AG20443 (cell line): ENCODE measurements around the gene CALD1.
A peak's percentile ranks its signal among the peaks of the same experiment; 100 is the strongest.

Experiments
- DNase-seq: peaks from one replicate; pipeline ENCODE4 v3.0.0; 2012; ENCODE audit warnings: low spot score, mixed read lengths

The CALD1 gene

DNA sequence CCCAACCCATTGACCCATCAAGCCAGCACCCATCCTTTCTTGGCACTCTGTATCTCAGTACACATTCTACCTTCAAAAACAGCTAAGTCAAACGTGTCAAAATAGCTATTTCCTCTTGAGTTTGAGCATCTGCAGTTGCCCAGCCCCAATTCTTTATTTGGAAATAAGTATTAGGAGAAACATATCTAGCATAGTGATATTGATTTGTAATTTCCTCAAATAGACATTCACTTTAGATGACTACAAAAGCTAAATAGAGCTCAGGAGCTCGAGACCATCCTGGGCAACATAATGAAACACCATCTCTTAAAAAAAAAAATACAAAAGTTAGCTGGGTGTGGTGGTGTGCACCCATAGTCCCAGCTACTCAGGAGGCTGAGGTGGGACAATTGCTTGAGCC, 147.6 kb downstream of the CALD1 start:
- DNase-seq: no peak

DNA sequence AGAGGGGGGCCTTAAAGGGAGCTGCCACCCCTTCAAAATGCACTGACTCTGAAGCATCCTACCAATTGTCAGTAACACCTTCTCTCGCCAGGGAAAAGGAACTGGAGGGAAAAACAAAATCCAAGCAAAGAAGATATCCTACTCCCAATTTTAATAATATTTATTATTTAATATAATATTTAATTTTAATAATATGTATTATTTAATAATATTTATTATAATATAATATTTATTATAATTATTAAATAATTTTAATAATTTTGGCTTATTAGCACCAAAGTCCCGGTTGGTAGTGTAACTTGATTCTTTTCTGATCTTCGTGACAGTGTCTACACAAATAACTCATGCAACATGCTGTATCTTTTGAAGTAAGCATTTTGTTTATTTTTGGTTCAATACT, 148.3 kb downstream of the CALD1 start:
- no peak for DNase-seq

DNA sequence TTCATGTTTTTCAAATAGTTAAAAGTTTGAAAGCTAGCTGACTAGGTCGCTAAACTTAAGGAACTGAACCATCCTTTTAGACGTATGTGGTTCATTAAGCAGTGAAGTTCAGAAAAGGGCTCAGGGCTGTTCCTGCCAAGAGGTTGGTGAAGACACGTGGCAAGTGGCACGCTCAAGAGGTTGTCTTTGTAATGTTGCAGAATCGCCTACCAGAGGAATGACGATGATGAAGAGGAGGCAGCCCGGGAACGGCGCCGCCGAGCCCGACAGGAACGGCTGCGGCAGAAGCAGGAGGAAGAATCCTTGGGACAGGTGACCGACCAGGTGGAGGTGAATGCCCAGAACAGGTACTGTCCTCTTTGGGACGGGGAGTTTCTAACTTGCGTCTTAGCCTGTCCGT, 149.1 kb downstream of the CALD1 start:
- no peak for DNase-seq

DNA sequence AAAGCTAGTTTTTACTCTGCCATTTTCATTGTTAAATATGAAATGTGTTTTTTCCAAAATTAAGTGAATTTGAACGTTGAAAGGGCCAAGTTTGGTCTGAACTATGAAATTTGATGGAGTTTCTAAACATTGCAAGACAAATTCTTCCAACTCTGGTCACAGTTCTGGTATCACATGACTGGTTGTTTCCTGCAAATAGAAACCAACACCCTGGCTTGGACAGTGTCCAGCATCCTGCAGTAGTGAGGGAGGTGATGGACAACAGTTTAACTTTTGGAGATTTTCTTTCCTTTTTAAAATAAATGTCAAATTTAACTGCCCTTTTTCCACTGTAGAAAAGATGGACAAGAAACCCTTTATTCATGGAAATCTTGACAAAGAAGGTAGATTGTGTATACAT, 152.1 kb downstream of the CALD1 start:
- peak; percentile 27 for DNase-seq

DNA sequence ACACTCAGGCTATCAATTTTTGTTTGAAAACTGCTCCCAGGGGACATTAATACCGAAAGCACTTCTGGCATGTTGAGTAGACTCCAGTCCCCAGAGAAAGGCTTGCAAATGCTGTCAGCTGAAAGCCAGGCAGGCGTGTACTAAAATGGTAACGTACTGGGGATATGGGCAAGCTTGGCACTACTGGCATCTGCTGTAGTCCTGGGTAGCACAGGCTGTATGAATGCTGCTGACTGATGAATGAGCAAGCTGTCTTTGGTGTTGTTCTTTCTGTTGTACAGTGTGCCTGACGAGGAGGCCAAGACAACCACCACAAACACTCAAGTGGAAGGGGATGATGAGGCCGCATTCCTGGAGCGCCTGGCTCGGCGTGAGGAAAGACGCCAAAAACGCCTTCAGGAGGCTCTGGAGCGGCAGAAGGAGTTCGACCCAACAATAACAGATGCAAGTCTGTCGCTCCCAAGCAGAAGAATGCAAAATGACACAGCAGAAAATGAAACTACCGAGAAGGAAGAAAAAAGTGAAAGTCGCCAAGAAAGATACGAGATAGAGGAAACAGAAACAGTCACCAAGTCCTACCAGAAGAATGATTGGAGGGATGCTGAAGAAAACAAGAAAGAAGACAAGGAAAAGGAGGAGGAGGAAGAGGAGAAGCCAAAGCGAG, 153.4 kb downstream of the CALD1 start:
- no peak for DNase-seq

DNA sequence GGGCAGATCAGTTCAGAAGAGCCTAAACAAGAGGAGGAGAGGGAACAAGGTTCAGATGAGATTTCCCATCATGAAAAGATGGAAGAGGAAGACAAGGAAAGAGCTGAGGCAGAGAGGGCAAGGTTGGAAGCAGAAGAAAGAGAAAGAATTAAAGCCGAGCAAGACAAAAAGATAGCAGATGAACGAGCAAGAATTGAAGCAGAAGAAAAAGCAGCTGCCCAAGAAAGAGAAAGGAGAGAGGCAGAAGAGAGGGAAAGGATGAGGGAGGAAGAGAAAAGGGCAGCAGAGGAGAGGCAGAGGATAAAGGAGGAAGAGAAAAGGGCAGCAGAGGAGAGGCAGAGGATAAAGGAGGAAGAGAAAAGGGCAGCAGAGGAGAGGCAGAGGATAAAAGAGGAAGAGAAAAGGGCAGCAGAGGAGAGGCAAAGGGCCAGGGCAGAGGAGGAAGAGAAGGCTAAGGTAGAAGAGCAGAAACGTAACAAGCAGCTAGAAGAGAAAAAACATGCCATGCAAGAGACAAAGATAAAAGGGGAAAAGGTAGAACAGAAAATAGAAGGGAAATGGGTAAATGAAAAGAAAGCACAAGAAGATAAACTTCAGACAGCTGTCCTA, 154.1 kb downstream of the CALD1 start:
- DNase-seq: no peak

DNA sequence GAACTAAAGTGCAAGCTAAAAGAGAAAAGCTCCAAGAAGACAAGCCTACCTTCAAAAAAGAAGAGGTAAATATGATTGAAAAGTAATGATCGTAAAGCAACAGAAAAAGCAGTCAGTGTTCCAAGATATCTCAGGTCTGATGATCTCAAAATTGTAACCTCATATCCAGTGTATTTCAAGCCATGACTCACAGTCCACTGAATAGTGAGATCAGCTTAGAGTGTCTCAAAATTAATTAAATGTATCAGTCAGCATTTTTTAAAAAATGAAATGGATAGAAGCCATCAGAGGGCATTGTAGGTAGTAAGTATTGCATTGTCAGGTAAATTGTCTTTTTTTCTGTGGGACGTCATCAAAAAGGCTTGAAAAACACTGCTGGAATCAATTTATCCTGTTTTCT, 156.3 kb downstream of the CALD1 start:
- peak; percentile 46 for DNase-seq

DNA sequence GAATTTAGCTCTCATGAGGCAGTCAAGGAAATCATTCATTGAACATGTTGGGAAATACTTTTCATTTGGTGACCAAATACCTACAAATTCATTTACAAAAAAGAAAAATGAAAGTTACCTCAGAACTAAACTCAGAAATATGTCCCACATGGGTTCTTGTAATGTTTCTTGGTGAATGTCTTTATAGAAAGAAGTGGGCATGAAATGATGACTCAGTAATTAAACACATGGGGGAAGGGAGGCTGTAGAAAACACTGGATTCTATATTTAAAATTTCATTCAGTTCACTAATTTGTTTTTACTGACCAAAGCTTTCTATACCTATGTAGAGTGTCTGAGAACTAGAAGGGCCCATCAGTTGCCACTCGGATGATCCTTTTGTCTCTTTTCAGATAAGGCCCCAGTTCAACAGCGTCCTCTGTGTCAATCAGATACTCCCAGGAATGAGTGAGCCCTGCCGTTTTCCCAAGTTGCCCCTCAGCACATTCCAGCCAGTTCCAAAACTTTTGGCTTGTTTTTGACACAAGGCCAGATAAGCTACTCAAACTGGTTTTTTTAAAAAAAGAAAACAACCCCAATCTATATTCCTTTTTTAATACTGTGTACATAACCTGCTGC, 157.6 kb downstream of the CALD1 start:
- no peak for DNase-seq

DNA sequence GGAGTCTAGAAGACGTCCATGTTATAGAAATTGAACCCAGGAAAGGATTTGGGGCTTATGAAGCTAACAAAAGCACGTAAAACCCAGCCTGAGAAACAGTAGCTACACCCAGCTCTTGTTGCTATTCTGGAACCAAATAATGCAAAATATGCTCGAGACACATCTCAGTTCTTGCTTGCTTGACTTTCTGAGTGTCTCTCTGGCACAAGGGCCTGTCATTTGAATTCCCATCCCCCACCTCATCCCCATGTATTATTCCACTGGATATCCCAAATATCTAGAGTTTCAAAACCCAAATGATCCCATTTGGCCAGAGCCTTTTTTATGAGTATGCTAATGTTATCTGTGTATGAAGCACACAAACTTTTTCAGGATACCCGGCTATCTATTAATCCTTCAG, 158.7 kb downstream of the CALD1 start:
- DNase-seq: no peak

DNA sequence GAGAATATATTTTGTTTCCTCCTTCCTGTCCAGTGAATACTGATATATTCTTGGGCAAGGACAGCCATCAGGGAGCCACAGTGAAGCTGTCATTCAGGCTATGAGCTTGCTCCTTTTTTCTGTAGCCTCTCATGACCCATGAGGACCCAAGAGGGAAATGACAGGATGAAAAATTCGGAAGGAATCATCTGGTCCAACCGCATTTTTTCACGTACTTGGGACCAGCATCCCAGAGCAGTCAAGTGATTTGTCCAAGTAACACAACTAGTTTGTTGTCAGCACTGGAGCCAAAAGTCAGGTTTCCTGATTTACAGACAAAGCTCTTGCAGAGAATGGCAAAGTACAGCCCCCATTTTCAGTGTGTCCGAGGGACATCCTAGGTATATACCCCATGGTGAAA, 159.7 kb downstream of the CALD1 start:
- no peak for DNase-seq

DNA sequence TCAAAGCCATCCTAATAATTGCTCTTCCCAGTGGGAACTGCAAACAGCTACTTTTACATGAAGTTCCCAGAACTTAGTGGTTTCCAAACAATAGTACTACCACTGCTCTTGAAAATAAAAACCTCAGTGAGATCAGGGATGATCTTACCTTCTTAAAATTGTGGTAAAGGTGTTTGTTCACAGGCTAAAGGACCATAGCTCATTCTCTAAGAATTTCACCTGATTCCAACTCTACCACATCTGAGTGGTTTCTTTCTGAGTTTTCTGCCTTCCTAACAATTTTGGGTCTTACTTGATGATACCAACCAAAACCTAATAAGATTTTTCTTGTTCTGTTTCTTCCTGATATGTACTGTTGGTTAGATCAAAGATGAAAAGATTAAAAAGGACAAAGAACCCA, 161.3 kb downstream of the CALD1 start:
- no peak for DNase-seq

DNA sequence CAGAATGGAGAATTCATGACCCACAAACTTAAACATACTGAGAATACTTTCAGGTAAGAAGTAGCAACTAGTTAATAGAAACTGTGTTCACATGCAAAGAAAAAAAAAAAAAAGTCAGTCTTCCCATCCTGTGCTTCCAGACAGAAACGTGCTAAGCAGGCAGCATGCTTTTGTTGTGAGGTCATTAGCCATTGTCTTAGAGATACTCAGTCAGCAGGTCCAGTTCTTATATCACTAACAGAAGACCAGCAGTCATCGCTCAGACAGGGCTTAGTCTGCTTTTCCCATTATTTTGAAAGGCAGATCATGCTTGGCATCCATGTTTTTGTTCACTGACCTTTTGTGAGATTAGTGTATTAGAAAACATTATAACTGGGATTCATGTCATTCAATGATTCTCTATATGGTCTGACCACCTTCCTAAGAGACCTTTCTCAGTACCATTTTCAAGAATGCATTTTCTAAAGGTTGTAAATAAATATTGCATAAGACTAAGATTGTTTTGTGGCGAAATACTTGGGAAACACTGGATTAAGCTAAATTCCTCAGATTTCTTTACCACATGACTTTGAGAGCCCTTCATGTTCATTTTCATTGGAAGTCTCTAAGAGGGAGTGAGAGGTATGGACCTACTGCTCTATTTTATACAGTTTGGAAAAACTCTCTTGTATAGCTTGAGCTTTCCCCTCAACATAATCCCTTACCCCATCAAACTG, 161.9 kb downstream of the CALD1 start:
- peak; percentile 82 for DNase-seq

DNA sequence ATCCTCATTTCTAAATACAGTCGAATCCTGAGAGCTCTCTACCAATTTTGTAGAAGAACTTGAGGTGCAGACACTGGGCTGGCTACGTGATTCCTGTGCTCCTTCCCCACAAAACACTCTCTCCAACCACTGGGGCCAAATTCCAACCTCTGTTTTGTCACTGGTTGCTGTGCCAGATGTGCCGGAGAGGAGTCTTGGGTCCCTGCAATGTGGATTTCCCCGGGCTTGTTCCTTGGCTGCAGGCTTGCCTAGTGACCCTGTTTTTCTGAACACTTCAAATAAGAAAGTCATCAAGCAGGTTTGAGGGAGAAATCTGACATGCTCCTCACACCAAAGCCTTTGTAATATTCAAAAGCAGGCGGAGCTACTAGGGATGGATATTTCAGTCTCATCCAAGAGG, 162.5 kb downstream of the CALD1 start:
- DNase-seq: no peak

DNA sequence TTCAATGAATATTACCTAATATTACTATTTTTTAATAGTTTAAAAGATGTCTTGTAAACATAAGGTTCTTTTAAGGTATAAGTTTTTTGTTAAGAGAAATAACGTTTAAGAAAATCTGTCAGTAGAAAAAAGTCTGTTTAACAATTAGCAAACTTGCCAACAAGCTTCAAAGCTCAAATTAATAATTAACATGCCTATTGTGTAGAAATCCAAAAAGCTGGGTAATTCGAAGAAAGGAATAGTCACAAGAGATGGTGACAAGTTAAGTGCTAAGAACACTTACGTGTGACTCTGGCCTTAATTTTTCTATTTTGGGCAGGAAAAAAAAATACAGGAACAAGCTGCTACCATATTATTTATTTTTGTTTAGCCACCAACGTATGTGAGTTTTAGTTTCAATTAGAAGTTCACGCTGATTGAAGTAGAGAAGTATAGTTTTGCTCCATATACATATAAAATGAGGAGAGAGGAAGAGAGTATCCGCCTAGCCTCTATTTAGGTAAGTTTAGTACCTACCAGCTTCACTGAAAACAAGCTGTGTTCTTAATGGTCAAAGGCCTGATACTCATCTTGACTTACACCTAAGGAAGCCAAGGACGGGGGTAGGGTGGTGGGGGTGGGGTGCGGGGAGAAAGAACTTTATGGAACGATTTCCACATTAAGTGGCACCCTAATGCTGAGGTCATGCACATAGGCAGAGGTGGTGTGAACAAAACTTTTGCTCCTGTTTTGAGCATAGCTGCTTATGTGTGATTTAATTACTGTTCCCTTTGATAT, 163.4 kb downstream of the CALD1 start:
- DNase-seq: no peak

DNA sequence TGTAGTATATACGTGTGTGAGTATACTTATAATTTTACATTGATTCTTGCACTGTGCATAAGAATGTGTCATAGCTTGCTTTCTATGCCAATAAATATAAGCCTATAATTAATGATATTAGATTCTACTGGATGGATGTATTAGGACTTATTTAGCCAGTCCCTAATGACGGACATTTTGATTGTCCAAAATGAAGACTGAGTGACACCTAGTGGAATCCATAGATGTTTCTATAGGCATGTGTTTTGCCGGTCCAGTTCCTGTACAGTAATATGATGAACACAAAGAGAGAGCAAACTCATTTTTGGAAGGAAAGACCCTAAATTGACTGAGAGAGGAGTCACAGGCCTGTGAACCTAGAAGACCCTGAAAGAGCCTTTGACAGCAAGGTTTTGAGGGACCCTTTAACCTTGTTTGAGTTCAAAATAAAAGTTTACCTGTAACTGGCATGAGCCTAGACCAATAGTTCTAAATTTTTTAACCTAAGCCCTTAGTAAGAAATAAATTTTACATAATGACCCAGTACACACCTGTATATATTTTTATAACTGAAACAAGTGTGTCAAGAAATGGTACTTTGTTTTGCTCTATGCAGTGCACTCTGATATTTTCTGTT, 164.5 kb downstream of the CALD1 start:
- no peak for DNase-seq

DNA sequence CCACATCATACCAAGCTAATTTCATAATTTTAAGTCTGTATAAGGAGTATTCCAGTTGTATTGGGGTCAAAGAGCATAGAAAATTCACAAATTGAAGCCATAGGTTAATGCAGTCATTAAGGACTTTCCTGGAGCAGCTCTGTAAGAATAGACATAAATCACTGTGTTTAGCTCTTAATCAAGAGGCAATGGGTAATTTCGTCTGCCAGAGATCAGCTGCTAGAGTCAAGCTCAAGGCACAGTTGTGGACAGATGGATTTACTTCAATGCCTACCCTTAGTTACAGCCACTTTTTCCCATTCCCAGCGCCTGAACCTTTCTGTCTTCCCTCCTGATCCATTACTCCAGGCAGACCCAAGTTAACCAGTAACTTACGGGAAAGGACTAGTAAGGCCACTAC, 166.3 kb downstream of the CALD1 start:
- no peak for DNase-seq

DNA sequence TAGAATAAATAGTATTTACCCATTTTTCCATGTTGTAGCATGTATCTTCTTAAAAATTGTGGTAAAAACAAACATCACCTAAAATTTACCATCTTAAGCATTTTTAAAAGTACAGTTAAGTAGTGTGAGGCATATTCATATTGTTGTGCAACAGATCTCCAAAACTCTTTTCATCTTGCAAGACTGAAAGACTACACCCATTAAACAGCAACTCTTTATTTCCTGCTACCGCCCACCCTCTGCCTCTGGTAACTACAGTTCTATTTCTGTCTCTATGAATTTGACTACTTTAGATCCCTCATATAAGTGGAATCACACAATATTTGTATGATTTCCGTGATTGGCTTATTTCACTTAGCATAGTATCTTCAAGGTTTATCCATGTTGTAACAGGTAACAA, 166.8 kb downstream of the CALD1 start:
- no peak for DNase-seq

DNA sequence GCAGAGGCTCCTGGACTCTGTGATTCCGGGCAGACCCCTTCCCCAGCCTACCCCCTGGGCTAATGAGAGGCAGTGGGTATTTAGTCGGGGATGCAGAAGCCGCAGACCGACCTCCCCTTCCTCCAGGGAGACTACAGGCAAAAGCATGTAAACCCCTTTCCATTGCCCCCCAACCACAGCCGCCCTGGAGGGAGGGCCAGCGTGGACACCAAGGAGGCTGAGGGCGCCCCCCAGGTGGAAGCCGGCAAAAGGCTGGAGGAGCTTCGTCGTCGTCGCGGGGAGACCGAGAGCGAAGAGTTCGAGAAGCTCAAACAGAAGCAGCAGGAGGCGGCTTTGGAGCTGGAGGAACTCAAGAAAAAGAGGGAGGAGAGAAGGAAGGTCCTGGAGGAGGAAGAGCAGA, 167.9 kb downstream of the CALD1 start:
- DNase-seq: no peak

DNA sequence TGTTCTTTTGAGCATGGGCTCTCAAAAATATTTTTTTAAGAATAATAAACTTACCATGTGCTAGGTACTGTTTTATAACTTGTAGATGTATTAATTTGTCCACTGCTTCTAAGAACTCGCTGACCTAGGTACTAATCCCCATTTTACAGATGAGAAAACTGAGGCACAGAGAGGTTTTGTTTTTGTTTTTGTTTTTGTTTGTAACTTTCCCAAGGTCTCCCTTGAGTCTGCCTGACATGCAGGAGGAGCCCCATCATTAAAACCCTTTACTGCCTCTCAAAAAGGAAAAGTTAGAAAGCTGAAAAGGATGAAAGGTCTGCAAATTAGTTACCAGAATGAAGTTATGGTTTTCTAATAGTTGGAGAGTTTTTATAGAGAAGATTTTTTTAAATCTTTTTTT, 168.4 kb downstream of the CALD1 start:
- no peak for DNase-seq

DNA sequence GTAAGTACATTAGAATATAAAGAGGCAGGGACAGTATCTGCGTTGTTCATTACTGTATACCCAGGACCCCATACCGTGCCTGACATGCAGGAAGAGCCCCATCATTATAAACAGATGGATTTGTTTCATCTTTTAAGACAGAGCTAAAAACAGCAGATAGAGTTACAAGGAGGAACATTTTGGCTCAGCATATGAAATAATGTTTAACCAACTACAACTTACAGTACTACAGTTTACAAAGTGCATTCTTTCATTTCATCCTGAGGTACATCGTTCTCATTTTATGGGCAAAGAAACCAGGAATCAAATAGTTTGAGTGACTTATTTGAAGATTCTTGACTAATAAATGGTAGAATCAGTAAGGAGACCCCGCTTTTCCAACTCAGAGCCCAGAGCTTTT, 168.8 kb downstream of the CALD1 start:
- DNase-seq: no peak

DNA sequence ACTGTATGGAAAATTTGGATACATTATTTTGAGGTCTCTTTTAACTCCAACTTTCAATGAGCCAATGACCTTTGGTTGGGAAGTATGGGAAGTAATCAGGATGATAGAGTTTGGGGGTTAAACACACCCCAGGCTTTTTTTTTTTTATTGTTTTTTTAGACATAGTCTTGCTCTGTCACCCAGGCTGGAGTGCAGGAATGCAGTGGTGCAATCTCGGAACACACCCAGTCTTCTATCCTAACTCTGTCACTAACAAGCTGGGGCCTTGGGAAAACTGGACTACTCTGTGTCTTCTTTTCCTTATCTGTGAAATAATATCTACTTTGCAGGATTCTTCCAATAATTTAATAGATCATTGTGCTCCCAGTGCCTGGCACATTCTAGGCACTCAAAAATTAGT, 169.3 kb downstream of the CALD1 start:
- DNase-seq: peak; percentile 54

DNA sequence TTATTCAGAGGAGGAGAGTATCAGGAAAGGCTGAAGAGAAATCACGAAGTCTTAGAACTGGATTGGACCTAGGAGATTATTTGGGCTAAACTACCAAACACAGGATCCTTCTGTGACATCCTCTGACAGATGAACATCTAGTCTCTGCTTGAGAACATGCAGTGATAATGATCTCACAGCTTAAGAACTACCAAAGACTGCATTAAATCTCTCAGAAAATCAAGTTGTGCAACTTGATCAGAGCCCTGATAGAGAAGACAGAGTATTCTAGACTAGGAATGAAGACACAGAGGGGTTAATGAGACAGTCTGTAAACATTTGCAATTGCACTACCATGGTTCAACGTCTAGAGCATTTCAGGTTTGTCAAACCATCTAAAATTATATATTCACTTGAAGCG, 169.7 kb downstream of the CALD1 start:
- DNase-seq: no peak
